ENCODE data around the gene ANKRD53.
A peak's percentile ranks its signal among the peaks of the same experiment; 100 is the strongest.
"Not testable (repeated sequence)": the region's sequence is repeated elsewhere in the genome, so short reads cannot be mapped to it uniquely, and the experiment has no call there.

DNA sequence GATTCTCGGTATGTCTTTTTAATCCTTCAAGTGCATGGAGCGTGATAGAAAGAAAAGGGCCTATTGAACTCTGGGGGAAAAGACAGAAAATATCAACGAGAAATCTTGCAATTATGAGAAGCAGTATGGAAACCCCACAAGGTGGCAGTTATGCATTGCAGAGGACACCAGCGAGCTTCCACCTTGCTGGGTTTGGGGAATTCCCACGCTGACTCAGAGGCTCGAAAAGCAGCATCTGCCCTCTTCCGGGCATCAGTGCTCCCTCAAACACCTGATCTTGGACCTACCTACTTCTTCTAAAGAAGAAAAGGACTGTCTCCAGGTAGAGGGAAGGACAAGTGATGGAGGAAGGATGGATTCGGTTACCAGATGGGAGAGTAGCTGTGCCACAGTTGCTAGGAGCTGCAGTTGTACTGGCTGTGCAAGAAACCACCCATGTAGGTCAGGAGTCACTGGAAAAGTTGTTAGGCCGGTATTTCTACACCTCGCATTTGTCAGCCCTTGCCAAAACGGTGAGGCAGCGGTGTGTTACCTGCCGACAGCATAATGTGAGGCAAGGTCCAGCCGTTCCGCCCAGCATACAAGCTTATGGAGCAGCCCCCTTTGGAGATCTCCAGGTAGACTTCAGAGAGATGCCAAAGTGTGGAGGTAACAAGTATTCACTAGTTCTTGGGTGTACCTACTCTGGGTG lies 45.3 kb downstream of the ANKRD53 start:
- TF ChIP-seq, protein P1, sequence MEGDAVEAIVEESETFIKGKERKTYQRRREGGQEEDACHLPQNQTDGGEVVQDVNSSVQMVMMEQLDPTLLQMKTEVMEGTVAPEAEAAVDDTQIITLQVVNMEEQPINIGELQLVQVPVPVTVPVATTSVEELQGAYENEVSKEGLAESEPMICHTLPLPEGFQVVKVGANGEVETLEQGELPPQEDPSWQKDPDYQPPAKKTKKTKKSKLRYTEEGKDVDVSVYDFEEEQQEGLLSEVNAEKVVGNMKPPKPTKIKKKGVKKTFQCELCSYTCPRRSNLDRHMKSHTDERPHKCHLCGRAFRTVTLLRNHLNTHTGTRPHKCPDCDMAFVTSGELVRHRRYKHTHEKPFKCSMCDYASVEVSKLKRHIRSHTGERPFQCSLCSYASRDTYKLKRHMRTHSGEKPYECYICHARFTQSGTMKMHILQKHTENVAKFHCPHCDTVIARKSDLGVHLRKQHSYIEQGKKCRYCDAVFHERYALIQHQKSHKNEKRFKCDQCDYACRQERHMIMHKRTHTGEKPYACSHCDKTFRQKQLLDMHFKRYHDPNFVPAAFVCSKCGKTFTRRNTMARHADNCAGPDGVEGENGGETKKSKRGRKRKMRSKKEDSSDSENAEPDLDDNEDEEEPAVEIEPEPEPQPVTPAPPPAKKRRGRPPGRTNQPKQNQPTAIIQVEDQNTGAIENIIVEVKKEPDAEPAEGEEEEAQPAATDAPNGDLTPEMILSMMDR (IDR thresholded peaks at IDR 0.05 in 8 of 11, conservative IDR thresholded peaks at IDR 0.05 in 3 of 11): peak in 6 of 11 experiments; percentile 18 to 37 (median 28)
- TF ChIP-seq POLR2A, POLR2AphosphoS5 (IDR thresholded peaks at IDR 0.05): not testable (repeated sequence)
